ENCODE data around the gene TYW5.
A peak's percentile ranks its signal among the peaks of the same experiment; 100 is the strongest.

The TYW5 gene

GRCh38 chr2:199975273-199975895, 20.1 kb upstream of the TYW5 start:
- DNase-seq, result no peak

- peak in 1 of 51 donors; percentile 3 for DNase-seq
These were observed 18.4 kb upstream of the TYW5 start for GRCh38 chr2:199973703-199974102.

DNA sequence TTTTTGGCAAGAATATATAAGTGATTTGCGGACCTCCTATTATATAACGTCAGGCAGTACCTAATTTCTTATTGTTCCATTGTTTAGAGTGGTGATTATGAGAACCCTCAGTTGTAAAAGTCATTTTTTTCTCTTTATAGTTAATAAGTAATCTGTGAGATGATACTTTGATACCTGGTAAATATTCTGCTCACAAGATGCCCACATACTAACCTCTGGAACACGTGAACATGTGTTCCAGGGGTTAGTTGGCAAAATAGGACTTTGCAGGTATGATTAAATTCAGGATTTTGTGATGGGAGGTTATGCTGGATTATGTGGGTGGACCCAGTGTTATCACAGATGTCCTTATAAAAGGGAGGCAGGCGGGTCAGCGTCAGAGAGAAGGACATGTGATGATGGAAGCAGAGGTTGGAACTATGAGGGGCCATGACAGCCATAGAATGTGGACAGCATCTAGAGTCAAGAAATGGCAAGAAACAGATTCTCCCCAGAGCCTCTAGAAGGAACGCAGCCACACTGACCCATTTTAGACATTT, 16.9 kb upstream of the TYW5 start:
- DNase-seq, result no peak

DNA sequence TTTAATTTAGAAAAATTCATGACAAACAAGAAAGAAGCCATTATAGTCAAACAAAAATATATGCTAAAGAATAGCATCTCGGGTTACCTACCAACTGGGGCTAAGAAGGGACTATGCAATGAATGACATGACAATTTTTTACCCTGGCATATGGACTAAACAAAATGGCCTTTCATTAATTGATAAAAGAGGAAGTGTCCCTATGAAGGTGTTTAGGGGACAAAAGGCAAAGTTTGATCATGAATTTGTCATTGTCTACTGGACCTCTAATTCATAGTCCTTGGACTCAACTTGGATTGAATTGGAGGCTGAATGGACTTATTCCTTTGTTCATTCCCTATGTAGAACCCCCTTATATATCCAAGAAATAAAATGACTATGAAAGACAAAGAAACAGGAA, 12.8 kb upstream of the TYW5 start:
- DNase-seq, result no peak

DNA sequence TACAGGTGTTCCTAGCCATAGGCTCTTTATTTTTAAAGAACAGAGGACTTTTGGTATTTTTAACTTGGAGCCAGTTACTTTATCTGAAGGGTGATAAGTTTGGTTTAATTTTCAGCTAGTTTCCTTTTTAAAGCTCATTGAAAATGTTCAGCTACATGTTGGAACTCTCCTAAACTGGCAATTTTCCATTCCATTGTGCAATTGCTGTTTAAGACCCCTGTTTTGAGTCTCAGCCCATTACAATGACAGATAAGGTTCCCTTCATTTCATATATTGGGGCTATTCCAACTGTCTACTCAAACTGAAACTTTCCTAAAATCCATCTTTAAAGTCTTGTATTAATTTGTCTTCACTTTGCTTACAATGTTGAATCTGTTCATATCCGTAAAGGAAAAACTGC, 11.7 kb upstream of the TYW5 start:
- DNase-seq, result no peak

- DNase-seq, result no peak
These were observed 11.1 kb upstream of the TYW5 start for GRCh38 chr2:199966405-199966804.

GRCh38 chr2:199962203-199962602, 6.9 kb upstream of the TYW5 start:
- no peak for DNase-seq

- DNase-seq, result no peak
These were observed 2.7 kb upstream of the TYW5 start for GRCh38 chr2:199958014-199958413.

DNA sequence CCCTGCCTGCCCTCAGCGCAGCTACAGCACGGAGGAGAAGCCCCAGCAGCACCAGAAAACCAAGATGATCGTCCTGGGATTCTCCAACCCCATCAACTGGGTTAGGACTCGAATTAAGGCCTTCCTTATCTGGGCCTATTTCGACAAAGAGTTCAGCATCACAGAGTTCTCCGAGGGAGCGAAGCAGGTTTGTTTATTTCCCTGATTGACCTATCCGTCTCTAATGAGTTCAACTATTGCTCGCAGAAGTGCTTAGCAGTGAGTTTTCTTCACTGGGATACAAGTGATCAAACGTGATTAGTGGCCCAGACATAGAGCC, 730 bp upstream of the TYW5 start:
- peak in 1 of 51 donors; percentile 42 for DNase-seq

GRCh38 chr2:199955007-199955338, 318 bp downstream of the TYW5 start:
- DNase-seq, result no peak

GRCh38 chr2:199951023-199951422, 4.3 kb downstream of the TYW5 start:
- DNase-seq, result no peak

DNA sequence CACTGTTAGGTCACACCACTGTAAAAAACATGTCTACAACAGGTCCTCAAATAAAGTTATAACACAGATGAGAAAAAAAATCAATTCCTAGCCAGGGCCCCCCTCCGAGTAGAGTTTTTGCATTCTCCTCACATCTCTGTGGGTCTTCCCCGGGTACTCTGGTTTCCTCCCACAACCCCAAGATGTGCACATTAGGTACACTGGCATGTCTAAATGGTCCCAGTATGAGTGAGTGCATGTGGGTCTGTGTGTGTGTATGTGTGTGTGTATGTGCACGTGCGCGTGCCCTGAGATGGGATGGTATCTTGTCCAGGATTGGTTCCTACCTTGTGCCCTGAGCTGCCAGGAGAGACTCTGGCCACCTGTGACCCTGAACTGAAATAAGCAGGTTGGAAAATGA, 4.9 kb downstream of the TYW5 start:
- no peak for DNase-seq

DNA sequence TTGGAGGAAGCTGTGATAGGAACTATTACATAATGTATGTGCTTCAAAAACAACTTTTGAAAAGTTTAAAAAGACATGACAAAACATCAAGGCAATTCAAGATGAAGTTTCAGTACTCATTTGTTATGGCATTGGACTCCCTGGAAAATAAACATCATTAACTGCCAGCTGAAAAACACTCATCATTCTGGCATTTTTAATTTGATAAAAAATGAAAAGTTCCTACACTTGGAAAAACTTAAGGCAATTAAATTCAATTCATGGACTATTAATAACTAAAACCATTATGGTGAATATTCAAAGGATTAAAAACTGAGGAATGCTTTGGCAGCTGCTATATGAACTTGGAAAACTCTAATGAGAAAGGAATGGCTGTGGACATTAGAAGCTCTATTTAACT, 8.5 kb downstream of the TYW5 start:
- DNase-seq, result no peak

DNA sequence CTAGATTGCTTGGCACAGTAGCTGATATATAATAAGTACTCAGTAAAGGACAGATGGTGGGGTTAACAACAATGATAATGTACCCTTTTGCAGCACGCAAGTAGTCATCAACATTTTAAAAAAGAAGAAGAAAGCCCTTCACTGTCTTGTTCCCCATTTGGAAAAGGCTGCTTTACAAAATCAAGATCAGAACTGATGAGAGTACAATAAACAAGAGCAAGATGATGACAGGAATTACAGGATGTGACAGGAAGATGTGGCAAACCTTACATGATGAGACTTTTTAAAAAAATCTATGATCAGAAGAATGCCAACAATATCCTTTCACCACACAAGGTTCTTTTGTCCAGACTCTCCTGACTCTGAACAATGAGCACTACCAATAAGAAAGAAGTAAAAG, 9.1 kb downstream of the TYW5 start:
- DNase-seq, result no peak

DNA sequence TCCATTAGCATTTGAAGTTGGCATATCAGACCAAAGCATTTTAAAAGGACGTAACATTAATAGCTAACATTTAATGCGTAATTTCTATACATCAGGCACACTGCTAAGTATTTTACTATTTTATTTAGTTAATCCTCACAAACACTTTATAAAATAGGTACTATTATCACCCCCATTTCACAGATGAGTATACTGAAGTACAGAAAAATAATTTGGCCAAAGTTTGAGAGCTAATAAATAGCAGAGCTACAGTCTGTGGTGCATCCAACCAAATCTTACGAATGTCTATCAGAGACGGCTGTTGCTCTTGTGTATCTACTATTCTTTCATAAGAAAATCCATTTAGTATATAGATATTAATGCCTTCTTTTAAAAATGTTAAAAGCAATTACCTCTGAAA, 11.9 kb downstream of the TYW5 start:
- DNase-seq, result no peak

GRCh38 chr2:199940373-199940772, 14.9 kb downstream of the TYW5 start:
- DNase-seq, result peak in 1 of 51 donors; percentile 14

DNA sequence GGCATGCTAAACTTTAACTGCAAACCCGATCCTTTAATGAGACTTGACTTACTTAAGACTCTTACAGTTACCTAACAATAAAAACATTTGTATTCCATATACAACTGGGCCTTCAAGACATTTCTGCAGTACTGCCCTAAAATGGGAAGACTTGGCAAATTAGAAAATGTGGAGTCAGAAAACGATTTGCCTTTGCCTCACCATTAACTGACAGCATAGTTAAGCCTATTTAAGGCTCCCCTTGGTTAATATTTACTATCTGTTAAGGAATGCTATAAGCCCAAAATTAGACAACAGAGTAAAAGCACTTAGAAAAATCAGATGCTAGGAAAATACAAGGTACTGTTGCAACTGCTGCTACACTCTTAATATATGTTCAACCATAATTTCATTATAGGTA, 18.7 kb downstream of the TYW5 start:
- DNase-seq, result no peak

DNA sequence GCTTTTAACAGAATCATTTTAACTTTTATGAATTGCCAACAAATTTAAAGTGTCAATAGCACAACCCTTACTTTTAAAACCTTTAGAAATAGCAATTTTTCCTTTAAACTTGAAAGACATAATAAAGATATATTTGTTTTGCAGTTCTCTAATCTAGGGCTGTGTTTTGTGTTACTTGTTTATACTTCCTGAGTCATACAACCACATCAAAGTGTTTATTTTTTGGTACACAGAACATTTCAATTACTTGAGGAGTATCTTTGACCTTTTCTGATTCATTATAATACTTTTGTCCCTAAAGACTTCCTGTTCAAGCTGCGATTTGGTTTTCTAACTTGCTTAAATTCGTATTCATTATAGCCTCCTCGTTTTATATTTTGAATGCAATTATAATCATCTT, 21.8 kb downstream of the TYW5 start:
- DNase-seq, result no peak

DNA sequence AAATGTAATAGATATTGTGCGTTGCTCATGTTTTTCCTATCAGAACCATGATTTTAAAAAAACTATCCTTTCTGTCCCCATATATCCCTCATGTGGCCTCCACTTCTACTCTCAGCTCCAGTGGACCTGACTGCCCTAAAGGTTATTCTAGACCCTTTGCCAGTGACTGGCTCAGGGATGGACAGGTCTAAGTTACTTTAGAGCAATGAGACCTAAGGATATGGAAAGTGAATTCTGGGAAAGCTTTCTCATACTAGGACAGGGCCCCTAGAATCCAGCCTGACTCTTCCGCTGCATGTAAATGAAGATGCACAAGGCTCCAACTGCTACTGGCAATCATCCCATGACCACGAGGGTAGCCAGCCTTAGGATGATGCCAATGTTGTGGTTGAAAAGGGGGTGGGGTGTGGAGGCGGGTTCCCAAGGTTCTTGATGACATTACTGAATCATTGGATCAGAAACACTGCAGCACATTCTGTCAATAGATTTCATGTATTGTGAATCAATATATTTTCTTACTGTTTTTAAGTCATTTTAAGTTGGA, 22.9 kb downstream of the TYW5 start:
- peak in 47 of 51 donors; percentile 6 to 92 (median 69) for DNase-seq

DNA sequence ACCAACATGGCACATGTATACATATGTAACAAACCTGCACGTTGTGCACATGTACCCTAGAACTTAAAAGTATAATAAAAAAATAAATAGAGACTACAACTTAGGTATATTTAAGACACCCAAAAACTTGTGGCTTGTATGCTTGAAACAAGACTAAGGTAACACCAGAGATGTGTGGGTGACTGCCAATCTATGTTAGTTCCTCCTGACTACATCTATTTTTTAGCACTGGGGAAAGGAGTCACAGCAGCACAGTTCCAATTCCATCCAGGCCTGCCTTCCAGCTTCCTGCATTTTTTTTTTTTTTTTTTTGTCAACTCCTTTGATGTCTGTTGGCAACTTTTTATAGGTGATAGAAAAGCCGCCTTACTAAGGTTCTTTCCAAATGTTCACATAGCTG, 26.0 kb downstream of the TYW5 start:
- no peak for DNase-seq

- DNase-seq, result no peak
These were observed 26.7 kb downstream of the TYW5 start for GRCh38 chr2:199928626-199929025.

- DNase-seq, result no peak
These were observed 27.1 kb downstream of the TYW5 start for GRCh38 chr2:199928226-199928625.

GRCh38 chr2:199926806-199927205, 28.5 kb downstream of the TYW5 start:
- no peak for DNase-seq

DNA sequence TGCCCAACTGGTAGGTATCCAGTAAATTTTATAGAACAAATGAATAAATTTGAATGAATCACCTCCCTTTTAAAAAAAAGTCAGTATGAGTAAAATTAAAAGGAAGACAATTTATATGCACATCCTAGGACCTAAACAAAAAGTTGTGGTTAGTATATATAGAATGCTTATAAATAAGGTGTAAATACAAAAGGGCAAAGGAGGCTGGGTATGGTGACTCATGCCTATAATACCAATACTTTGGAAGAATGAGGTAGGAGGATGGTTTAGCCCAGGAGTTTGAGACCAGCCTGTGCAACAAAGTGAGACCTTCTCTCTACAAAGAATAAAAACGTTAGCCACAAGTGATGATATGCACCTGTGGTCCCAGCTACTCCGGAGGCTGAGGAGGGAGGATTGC, 31.4 kb downstream of the TYW5 start:
- DNase-seq, result no peak

All from hypothalamus (tissue), 51 donors.